K562 (cell line): ENCODE results near the gene UBA52.

ENCODE experiments used
- CTCF ChIP-seq, 3 experiments: IDR thresholded peaks in 2 of 3; conservative IDR thresholded peaks in 1 of 3; 2 replicates each; pipeline ENCODE4 v1.5.1; 2011 to 2012; ENCODE audit warnings: low read length in 3 of 3, mild to moderate bottlenecking in 3 of 3, control low read depth in 2 of 3, improper control_type of control experiment in 1 of 3, inconsistent platforms in 1 of 3, low read depth in 1 of 3, mixed read lengths in 1 of 3, moderate library complexity in 1 of 3; ENCODE audit not compliant: insufficient read depth in 2 of 3
- EZH2 ChIP-seq: IDR thresholded peaks from 2 replicates; pipeline ENCODE4 v1.6.1; 2012; ENCODE audit warnings: low read depth, mild to moderate bottlenecking, inconsistent platforms, low read length, borderline replicate concordance
- HDAC1 ChIP-seq, 2 experiments: fragments of 450-650 bp; IDR thresholded peaks; 2 replicates each; pipeline ENCODE4 v1.6.1; 2016 to 2017; ENCODE audit warnings: inconsistent platforms in 1 of 2, mild to moderate bottlenecking in 1 of 2, moderate library complexity in 1 of 2
- MAX ChIP-seq: sonication (generic); formaldehyde crosslinking; IDR thresholded peaks from 2 replicates; pipeline ENCODE4 v1.9.0; 2022; ENCODE audit warnings: mild to moderate bottlenecking, missing genetic modification reagents
- MXI1 ChIP-seq: IDR thresholded peaks from 2 replicates; pipeline ENCODE4 v1.6.1; 2011; ENCODE audit warnings: low read depth, mild to moderate bottlenecking, improper control_type of control experiment, low read length
- POLR3G ChIP-seq: IDR thresholded peaks from 2 replicates; pipeline ENCODE4 v1.6.1; 2011; ENCODE audit not compliant: insufficient read length, insufficient replicate concordance; ENCODE audit errors: extremely low read depth
- SMARCC2 ChIP-seq: fragments of 450-650 bp; IDR thresholded peaks from 2 replicates; pipeline ENCODE4 v1.6.1; 2017; ENCODE audit warnings: antibody characterized with exemption, moderate library complexity, mild to moderate bottlenecking, low read depth
- ZKSCAN8 ChIP-seq: fragments of 200-800 bp; sonication (Bioruptor generic); IDR thresholded peaks from 2 replicates; pipeline ENCODE4 v1.6.1; 2016; ENCODE audit warnings: missing genetic modification characterization, missing compliant biosample characterization
- TF ChIP-seq, protein P1 (sequence below), 3 experiments: fragments of 200-800 bp in 1 of 3; fragments of 250-450 bp in 1 of 3; fragments of 450-650 bp in 1 of 3; sonication (Bioruptor Pico) in 1 of 3; sonication (Bioruptor generic) in 1 of 3; formaldehyde crosslinking in 1 of 3; IDR thresholded peaks; 2 replicates each; pipeline versions ENCODE4 v1.6.1 to v1.8.0; 2016 to 2022; ENCODE audit warnings: mild to moderate bottlenecking in 2 of 3, missing genetic modification characterization in 2 of 3, missing compliant biosample characterization in 1 of 3, moderate library complexity in 1 of 3
- TF ChIP-seq, protein P2 (sequence below): sonication (generic); formaldehyde crosslinking; IDR thresholded peaks from 2 replicates; pipeline ENCODE4 v1.8.1; 2022; ENCODE audit warnings: missing genetic modification reagents

- TF ChIP-seq, protein P1, sequence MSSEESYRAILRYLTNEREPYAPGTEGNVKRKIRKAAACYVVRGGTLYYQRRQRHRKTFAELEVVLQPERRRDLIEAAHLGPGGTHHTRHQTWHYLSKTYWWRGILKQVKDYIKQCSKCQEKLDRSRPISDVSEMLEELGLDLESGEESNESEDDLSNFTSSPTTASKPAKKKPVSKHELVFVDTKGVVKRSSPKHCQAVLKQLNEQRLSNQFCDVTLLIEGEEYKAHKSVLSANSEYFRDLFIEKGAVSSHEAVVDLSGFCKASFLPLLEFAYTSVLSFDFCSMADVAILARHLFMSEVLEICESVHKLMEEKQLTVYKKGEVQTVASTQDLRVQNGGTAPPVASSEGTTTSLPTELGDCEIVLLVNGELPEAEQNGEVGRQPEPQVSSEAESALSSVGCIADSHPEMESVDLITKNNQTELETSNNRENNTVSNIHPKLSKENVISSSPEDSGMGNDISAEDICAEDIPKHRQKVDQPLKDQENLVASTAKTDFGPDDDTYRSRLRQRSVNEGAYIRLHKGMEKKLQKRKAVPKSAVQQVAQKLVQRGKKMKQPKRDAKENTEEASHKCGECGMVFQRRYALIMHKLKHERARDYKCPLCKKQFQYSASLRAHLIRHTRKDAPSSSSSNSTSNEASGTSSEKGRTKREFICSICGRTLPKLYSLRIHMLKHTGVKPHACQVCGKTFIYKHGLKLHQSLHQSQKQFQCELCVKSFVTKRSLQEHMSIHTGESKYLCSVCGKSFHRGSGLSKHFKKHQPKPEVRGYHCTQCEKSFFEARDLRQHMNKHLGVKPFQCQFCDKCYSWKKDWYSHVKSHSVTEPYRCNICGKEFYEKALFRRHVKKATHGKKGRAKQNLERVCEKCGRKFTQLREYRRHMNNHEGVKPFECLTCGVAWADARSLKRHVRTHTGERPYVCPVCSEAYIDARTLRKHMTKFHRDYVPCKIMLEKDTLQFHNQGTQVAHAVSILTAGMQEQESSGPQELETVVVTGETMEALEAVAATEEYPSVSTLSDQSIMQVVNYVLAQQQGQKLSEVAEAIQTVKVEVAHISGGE (CRISPR knock-in tag; IDR thresholded peaks at IDR 0.05) = no peak
- no peak for TF ChIP-seq MXI1
- TF ChIP-seq, protein P2, sequence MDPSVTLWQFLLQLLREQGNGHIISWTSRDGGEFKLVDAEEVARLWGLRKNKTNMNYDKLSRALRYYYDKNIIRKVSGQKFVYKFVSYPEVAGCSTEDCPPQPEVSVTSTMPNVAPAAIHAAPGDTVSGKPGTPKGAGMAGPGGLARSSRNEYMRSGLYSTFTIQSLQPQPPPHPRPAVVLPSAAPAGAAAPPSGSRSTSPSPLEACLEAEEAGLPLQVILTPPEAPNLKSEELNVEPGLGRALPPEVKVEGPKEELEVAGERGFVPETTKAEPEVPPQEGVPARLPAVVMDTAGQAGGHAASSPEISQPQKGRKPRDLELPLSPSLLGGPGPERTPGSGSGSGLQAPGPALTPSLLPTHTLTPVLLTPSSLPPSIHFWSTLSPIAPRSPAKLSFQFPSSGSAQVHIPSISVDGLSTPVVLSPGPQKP = no peak
- no peak for TF ChIP-seq CTCF (IDR thresholded peaks at IDR 0.05 in 2 of 3, conservative IDR thresholded peaks at IDR 0.05 in 1 of 3; ENCODE audit: insufficient read depth in 2 of 3, low read depth in 1 of 3, low read length in 3 of 3)
- TF ChIP-seq POLR3G = no peak
- no peak for TF ChIP-seq SMARCC2
- TF ChIP-seq ZKSCAN8 (CRISPR knock-in tag) = no peak
- TF ChIP-seq HDAC1 (IDR thresholded peaks at IDR 0.05) = no peak
- TF ChIP-seq MAX (CRISPR knock-in tag) = no peak
- no peak for TF ChIP-seq EZH2
These were observed 38.6 kb upstream of the UBA52 start for GRCh38 chr19:18533058-18533457.
